ENCODE measurements around the gene CBFB. TPM values are rescaled to one million over a fixed set of nuclear protein-coding genes. Genes with fewer than 3 reads are reported as not detected.
A peak's percentile ranks its signal among the peaks of the same experiment; 100 is the strongest.

Gene CBFB
- total RNA-seq, 1 donor from 2014 or later: 23.1 TPM

DNA sequence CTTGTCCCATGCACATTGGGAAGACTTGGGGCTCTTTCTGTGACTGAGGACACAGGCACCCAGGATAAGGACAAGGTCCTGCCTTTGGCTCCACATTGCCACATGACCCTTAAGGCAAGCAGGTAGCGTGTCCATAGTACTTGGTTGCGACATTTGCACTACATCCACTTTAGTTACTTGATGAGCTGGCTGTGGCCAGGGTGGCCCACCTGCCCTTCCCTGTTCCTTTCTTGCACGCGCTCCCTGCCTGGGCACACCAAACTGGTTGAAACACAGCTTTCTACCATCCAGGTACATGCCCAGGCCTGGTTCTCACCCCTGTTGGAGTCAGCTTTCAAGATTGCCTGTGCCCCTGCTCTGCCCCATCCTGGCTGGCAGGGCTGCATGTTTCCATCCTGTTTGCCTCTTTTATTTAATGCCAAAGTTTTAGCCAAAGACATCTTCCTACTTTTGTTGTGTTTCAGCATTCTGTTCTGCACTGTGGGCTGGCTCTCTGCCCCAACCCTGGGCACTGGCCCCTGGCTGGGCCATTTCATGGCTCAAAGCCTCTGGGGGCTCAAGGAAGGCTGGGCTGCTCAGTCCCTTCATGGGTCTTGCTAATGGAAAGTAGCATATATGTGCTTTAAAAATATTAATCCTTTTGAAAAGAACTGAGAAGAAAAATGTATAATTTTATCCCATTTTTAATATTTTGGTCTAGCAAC lies 118.6 kb downstream of the CBFB start:
- DNase-seq (no peak), ATAC-seq (ENCODE audit: poor library complexity) (no peak)
- intact Hi-C loops (cut with DNase I): no loop called here

DNA sequence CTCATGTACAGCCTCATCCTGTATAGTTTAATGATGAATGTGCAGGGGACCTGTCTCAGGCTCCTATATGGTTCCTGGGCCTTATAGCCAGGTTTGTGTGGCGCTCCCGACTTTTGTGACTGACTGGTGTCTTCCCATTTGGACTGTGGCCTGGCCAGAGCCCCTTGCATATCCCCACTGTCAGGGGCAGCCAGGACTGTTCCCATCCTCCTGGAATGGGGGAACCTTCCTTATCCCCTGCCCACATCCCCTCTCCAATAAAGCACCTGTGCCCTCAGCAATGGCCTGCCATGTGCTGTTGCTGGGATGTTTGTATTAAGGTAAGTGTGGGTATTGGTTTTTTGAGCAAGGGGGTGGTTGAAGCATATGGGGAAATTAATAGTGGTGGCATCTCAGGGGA lies 119.3 kb downstream of the CBFB start:
- ATAC-seq (ENCODE audit: poor library complexity) (no peak), DNase-seq (no peak)
- intact Hi-C loops (cut with DNase I): no loop called here

DNA sequence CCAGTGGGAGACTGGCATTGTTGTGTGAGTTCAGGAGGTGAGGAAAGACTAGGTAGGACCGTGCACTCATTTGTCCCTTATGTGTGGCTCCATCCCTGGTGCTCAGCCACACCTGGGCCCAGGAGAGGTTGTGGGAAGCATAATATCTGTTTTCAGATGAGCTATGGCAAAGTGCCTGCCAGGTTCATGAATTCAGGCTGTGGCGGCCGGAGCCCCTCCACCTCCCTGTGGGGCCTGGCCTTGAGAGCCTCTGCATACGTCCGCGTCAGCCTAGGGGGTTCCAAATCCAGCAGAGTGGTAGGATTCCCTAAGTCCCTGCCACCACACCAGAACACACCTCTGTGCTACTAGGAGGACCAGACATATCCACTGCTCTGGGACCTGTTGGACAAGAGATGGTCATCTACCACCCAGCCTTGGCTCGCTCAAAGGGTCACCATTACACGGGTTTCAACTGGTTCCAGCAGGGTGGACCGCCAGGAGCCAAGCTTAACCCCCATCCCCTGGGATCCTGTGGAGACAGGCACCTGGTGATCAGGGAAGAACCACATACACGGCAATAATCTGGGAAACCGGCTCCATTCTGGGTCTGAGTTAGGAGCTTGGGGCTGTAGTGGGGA lies 119.8 kb downstream of the CBFB start:
- intact Hi-C loops (cut with DNase I): no loop called here
- DNase-seq: no peak
- ATAC-seq (ENCODE audit: poor library complexity): no peak

DNA sequence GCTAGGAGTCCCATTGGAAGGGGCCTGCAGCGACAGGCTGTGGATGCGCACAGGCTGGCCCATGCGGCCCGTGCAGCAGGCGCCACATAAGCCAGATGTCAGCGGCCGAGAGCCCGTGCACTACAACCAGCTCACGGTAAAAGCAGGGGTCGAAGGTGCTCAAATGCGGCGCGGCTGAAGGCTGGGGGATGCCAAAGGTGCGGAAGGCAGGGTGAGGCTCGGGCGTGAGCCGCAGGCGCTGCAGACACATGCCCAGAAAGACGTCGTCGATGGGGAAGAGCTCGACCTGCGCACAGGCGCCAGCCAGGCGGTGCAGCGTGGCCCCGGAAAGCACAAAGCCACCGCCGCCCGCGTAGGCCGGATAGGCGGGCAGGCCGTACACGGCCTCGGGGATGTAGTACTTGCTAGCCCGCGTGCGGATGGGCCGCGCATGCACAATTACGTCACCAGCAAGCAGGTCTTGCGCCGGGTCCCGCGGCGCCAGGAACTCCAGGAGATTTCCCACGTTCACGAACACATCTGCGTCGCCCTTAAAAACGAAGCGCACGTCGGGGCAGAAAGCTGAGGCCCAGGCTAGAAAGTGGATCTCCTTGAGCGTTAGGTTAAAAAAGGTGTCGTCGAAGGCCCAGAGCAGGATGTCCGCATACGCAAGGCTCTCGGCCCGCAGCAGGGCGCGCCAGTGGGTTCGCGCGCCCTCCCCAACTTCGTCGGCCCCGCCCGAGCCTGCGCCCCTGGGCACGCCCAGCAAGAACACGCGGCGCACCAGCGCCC lies 120.5 kb downstream of the CBFB start:
- intact Hi-C loops (cut with DNase I): no loop called here
- ATAC-seq (ENCODE audit: poor library complexity) (no peak), DNase-seq (peak; percentile 42)

DNA sequence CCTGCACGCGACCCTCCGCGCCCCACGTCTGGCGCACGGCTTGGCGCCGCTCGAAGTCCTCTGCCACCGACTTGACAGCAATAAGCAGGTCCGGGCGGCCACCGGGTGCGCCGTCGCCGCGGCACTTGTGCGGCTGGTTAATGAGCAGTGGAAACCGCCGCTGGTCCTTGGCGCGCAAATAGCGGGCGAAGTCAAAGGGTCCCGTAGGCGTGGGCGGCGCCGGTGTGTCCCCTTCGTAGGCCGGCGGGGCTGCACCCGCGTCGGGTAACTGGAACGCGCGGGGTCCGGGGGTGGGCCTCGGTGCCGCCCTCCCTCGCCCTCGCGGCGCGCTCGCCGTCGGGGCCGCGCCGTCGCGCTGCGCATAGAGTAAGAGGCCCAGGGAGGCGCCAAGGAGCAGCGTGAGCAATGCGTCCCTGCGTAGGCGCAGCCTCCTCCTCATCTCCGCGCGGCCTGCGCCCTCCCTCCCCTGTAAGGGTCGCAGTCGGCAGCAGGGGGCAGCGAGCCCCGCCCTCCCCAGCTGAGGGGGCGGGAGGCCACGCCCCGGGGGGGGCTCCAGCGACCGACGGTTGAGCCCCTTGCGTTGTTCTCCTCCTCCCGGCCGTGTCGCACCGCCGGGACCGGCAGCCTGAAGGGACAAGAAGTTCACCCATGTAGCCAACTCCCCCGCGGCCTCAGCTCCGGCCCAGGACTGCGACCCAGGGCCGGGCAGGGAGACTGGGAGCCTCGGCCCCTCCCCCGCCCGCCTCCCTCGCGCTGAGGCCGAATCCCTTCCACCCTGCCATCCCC lies 121.3 kb downstream of the CBFB start:
- peak; percentile 76 for DNase-seq

More for the DNA sequence above, 121.3 kb downstream of the CBFB start:
- ATAC-seq (ENCODE audit: poor library complexity): peak; percentile 63
- intact Hi-C loops (cut with DNase I): no loop called here

Other genes with a start within 250 kb of the CBFB start
- gene TERB1, start 227.6 kb upstream of the CBFB start, total RNA-seq: not detected
- 31.4 TPM for gene NAE1, start 198.2 kb upstream of the CBFB start, total RNA-seq
- gene CA7, start 184.7 kb upstream of the CBFB start, total RNA-seq: not detected
- 3.3 TPM for gene PDP2, start 148.6 kb upstream of the CBFB start, total RNA-seq
- 0.13 TPM for gene CDH16, start 110.3 kb upstream of the CBFB start, total RNA-seq
- 95.4 TPM for gene RRAD, start 103.6 kb upstream of the CBFB start, total RNA-seq
- gene CIAO2B, start 94.7 kb upstream of the CBFB start, total RNA-seq: 103 TPM
- 114 TPM for gene CES2, start 93.6 kb upstream of the CBFB start, total RNA-seq
- 2.0 TPM for gene CES3, start 67.9 kb upstream of the CBFB start, total RNA-seq
- gene CES4A, start 40.6 kb upstream of the CBFB start, total RNA-seq: 6.2 TPM
- gene PHAF1, start 80.8 kb downstream of the CBFB start, total RNA-seq: 11.7 TPM
- gene B3GNT9, start 121.8 kb downstream of the CBFB start, total RNA-seq: 8.1 TPM
- gene TRADD, start 130.8 kb downstream of the CBFB start, total RNA-seq: 9.0 TPM
- gene FBXL8, start 130.8 kb downstream of the CBFB start, total RNA-seq: 9.5 TPM
- gene HSF4, start 135.6 kb downstream of the CBFB start, total RNA-seq: 62.9 TPM
- 105 TPM for gene NOL3, start 141.4 kb downstream of the CBFB start, total RNA-seq
- 7.7 TPM for gene MATCAP1, start 154.8 kb downstream of the CBFB start, total RNA-seq
- gene EXOC3L1, start 161.0 kb downstream of the CBFB start, total RNA-seq: 2.3 TPM
- gene E2F4, start 163.0 kb downstream of the CBFB start, total RNA-seq: 34.8 TPM
- gene ELMO3, start 170.0 kb downstream of the CBFB start, total RNA-seq: 0.54 TPM
- gene TMEM208, start 198.0 kb downstream of the CBFB start, total RNA-seq: 11.0 TPM
- gene FHOD1, start 218.3 kb downstream of the CBFB start, total RNA-seq: 13.5 TPM
- gene SLC9A5, start 219.8 kb downstream of the CBFB start, total RNA-seq: 0.83 TPM

Measured in Right ventricle myocardium superior (tissue), 1 donor.